ENCODE data around the gene EGFL7. TPM values are rescaled to one million over a fixed set of nuclear protein-coding genes. Genes with fewer than 3 reads are reported as not detected.

EGFL7 gene
- total RNA-seq, 1 donor = 3.3 TPM

Small RNAs within 50 kb of the gene (small RNA-seq; reads per million reads assigned to genes)
- gene MIR126 = 280 reads per million, percentile 98 among the genes with 10 or more reads in this experiment

Other genes with a start within 250 kb of the EGFL7 start
- gene INPP5E, start 223.1 kb upstream of the EGFL7 start, total RNA-seq = 7.4 and 8.3 TPM in 2 replicates
- 36.8 and 38.4 TPM in 2 replicates for gene SEC16A, start 179.9 kb upstream of the EGFL7 start, total RNA-seq
- 10.5 and 14.4 TPM in 2 replicates for gene NOTCH1, start 116.9 kb upstream of the EGFL7 start, total RNA-seq
- gene AGPAT2, start 24.5 kb downstream of the EGFL7 start, total RNA-seq = 26.5 and 30.0 TPM in 2 replicates
- not detected in 2 replicates for gene DIPK1B, start 49.7 kb downstream of the EGFL7 start, total RNA-seq
- gene LCN10, start 80.0 kb downstream of the EGFL7 start, total RNA-seq = not detected in 2 replicates
- gene LCN6, start 85.6 kb downstream of the EGFL7 start, total RNA-seq = not detected in 2 replicates
- not detected in 2 replicates for gene LCN8, start 95.3 kb downstream of the EGFL7 start, total RNA-seq
- not detected in 2 replicates for gene LCN15, start 101.6 kb downstream of the EGFL7 start, total RNA-seq
- gene TMEM141, start 128.4 kb downstream of the EGFL7 start, total RNA-seq = 31.8 and 39.8 TPM in 2 replicates
- under 0.01 TPM in 1 of 2 replicates, not detected in the other for gene CCDC183, start 133.4 kb downstream of the EGFL7 start, total RNA-seq
- gene RABL6, start 145.0 kb downstream of the EGFL7 start, total RNA-seq = 64.2 and 64.8 TPM in 2 replicates
- gene AJM1, start 179.6 kb downstream of the EGFL7 start, total RNA-seq = 0.88 and 1.1 TPM in 2 replicates
- gene PHPT1, start 186.5 kb downstream of the EGFL7 start, total RNA-seq = 54.2 and 59.0 TPM in 2 replicates
- gene MAMDC4, start 189.4 kb downstream of the EGFL7 start, total RNA-seq = 0.88 and 1.4 TPM in 2 replicates
- 126 and 173 TPM in 2 replicates for gene EDF1, start 203.4 kb downstream of the EGFL7 start, total RNA-seq
- gene TRAF2, start 223.6 kb downstream of the EGFL7 start, total RNA-seq = 6.2 and 6.8 TPM in 2 replicates